ENCODE results near the gene CNTF.

DNA sequence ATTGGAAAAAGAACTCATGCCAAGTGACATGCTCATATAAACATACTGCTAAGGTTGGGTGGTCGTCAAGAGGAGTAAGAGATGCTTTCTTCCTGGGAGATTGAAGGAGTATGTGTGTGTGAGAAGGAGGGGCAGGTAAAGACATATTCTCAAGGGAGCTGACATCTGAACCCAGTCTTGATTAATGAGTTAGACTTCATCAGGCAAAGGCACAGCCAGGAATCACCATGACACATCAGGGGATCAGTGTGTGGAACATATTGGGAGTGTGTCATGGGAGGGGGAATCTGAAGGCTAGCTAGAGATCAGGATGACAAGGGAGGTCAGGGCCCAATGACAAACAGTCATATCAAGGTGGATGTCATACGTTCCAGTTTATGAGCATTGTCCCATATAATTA, 14.9 kb downstream of the CNTF start:
- TF ChIP-seq, protein P1, sequence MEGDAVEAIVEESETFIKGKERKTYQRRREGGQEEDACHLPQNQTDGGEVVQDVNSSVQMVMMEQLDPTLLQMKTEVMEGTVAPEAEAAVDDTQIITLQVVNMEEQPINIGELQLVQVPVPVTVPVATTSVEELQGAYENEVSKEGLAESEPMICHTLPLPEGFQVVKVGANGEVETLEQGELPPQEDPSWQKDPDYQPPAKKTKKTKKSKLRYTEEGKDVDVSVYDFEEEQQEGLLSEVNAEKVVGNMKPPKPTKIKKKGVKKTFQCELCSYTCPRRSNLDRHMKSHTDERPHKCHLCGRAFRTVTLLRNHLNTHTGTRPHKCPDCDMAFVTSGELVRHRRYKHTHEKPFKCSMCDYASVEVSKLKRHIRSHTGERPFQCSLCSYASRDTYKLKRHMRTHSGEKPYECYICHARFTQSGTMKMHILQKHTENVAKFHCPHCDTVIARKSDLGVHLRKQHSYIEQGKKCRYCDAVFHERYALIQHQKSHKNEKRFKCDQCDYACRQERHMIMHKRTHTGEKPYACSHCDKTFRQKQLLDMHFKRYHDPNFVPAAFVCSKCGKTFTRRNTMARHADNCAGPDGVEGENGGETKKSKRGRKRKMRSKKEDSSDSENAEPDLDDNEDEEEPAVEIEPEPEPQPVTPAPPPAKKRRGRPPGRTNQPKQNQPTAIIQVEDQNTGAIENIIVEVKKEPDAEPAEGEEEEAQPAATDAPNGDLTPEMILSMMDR (IDR thresholded peaks at IDR 0.05), result no peak
- TF ChIP-seq POLR2A (IDR thresholded peaks at IDR 0.05) (no peak), EP300 (IDR thresholded peaks at IDR 0.05) (no peak)
